HEK293 (cell line): ENCODE measurements around the gene HOXA3.

ENCODE experiments used
- CTCF ChIA-PET: fragments of 350-600 bp; formaldehyde crosslinking; extraction: SDS; loops from one replicate; lab custom pipeline; 2021; ENCODE audit warnings: antibody characterized with exemption; lab: Yijun Ruan, JAX
- POLR2A ChIA-PET: fragments of 300-600 bp; formaldehyde crosslinking; extraction: SDS; loops from one replicate; lab custom pipeline; 2020; ENCODE audit warnings: antibody characterized with exemption, inconsistent platforms; lab: Yijun Ruan, JAX
- H3K27ac ChIP-seq: fragments of 200-500 bp; sonication (Bioruptor generic); 2 replicates; pipeline ENCODE4 v1.5.1; 2014; ENCODE audit warnings: low read depth, low read length, control low read depth, inconsistent platforms; ENCODE audit errors: extremely low read depth
- H3K36me3 ChIP-seq, 2 experiments: fragments of 200-500 bp in 1 of 2; sonication (Bioruptor generic) in 1 of 2; 1 replicate in 1 of 2; 2 replicates in 1 of 2; pipeline ENCODE4 v1.5.1; 2014 to 2017; ENCODE audit warnings: inconsistent platforms in 2 of 2, low read length in 2 of 2; ENCODE audit not compliant: control insufficient read depth in 2 of 2, insufficient read depth in 1 of 2
- H3K4me1 ChIP-seq: fragments of 200-500 bp; sonication (Bioruptor generic); 2 replicates; pipeline ENCODE4 v1.5.1; 2014; ENCODE audit warnings: mild to moderate bottlenecking, low read length, inconsistent platforms; ENCODE audit not compliant: control insufficient read depth, insufficient read depth
- H3K4me3 ChIP-seq: 2 replicates; pipeline ENCODE4 v1.5.1; 2011; ENCODE audit warnings: low read depth, mild to moderate bottlenecking, control low read depth, low read length, moderate library complexity
- H3K9me3 ChIP-seq: fragments of 200-500 bp; sonication (Bioruptor generic); 2 replicates; pipeline ENCODE4 v1.5.1; 2014; ENCODE audit warnings: low read depth, low read length, inconsistent platforms; ENCODE audit not compliant: control insufficient read depth, insufficient read depth
- PATZ1 ChIP-seq: fragments of 450-650 bp; formaldehyde crosslinking; IDR thresholded peaks from 2 replicates; pipeline ENCODE4 v1.5.1; 2016; ENCODE audit warnings: missing biosample characterization, missing genetic modification characterization
- REPIN1 ChIP-seq: fragments of 450-650 bp; formaldehyde crosslinking; IDR thresholded peaks from 2 replicates; pipeline ENCODE4 v1.5.1; 2017; ENCODE audit warnings: missing biosample characterization, missing genetic modification characterization, low read depth
- TSHZ1 ChIP-seq: fragments of 450-650 bp; formaldehyde crosslinking; IDR thresholded peaks from 2 replicates; pipeline ENCODE4 v1.5.1; 2016; ENCODE audit warnings: missing biosample characterization, missing genetic modification characterization, borderline replicate concordance
- YY1 ChIP-seq: fragments of 450-650 bp; formaldehyde crosslinking; IDR thresholded peaks from 2 replicates; pipeline ENCODE4 v1.5.1; 2018; ENCODE audit warnings: missing biosample characterization, missing genetic modification characterization
- ZBTB26 ChIP-seq: fragments of 450-650 bp; formaldehyde crosslinking; optimal IDR thresholded peaks from 2 replicates; pipeline ENCODE3; 2016; ENCODE audit warnings: missing biosample characterization, mild to moderate bottlenecking, missing genetic modification characterization
- ZBTB48 ChIP-seq: fragments of 450-650 bp; formaldehyde crosslinking; IDR thresholded peaks from 2 replicates; pipeline ENCODE4 v1.5.1; 2016; ENCODE audit warnings: missing biosample characterization, missing genetic modification characterization
- ZFHX2 ChIP-seq: fragments of 450-650 bp; formaldehyde crosslinking; conservative IDR thresholded peaks from 2 replicates; pipeline ENCODE4 v1.5.1; 2016; ENCODE audit warnings: missing biosample characterization, missing genetic modification characterization
- ZFP37 ChIP-seq: fragments of 450-650 bp; formaldehyde crosslinking; IDR thresholded peaks from 2 replicates; pipeline ENCODE4 v1.5.1; 2016; ENCODE audit warnings: missing biosample characterization, missing genetic modification characterization
- ZNF112 ChIP-seq: fragments of 450-650 bp; formaldehyde crosslinking; IDR thresholded peaks from 2 replicates; pipeline ENCODE4 v1.5.0; 2017; ENCODE audit warnings: missing biosample characterization, missing genetic modification characterization
- ZNF132 ChIP-seq: fragments of 450-650 bp; formaldehyde crosslinking; IDR thresholded peaks from 2 replicates; pipeline ENCODE4 v1.5.1; 2017; ENCODE audit warnings: missing biosample characterization, missing genetic modification characterization, borderline replicate concordance
- ZNF146 ChIP-seq: fragments of 450-650 bp; formaldehyde crosslinking; IDR thresholded peaks from 2 replicates; pipeline ENCODE4 v1.5.1; 2016; ENCODE audit warnings: missing biosample characterization, missing genetic modification characterization
- ZNF19 ChIP-seq: fragments of 450-650 bp; formaldehyde crosslinking; IDR thresholded peaks from 2 replicates; pipeline ENCODE4; 2016; ENCODE audit warnings: missing biosample characterization, missing genetic modification characterization, low read depth
- ZNF214 ChIP-seq: fragments of 450-650 bp; formaldehyde crosslinking; IDR thresholded peaks from 2 replicates; pipeline ENCODE4 v1.5.1; 2017; ENCODE audit warnings: missing biosample characterization, mild to moderate bottlenecking, missing genetic modification characterization, borderline replicate concordance
- ZNF239 ChIP-seq: fragments of 450-650 bp; formaldehyde crosslinking; IDR thresholded peaks from 2 replicates; pipeline ENCODE4 v1.5.1; 2016; ENCODE audit warnings: missing biosample characterization, missing genetic modification characterization
- ZNF24 ChIP-seq: fragments of 450-650 bp; formaldehyde crosslinking; IDR thresholded peaks from 2 replicates; pipeline ENCODE4 v1.5.1; 2016; ENCODE audit warnings: missing biosample characterization, missing genetic modification characterization
- ZNF248 ChIP-seq: fragments of 450-650 bp; formaldehyde crosslinking; IDR thresholded peaks from 2 replicates; pipeline ENCODE4 v1.5.1; 2017; ENCODE audit warnings: missing biosample characterization, missing genetic modification characterization
- ZNF280C ChIP-seq: fragments of 450-650 bp; formaldehyde crosslinking; IDR thresholded peaks from 2 replicates; pipeline ENCODE4 v1.5.1; 2016; ENCODE audit warnings: missing biosample characterization, missing genetic modification characterization
- ZNF350 ChIP-seq: fragments of 450-650 bp; formaldehyde crosslinking; IDR thresholded peaks from 2 replicates; pipeline ENCODE4 v1.5.0; 2017; ENCODE audit warnings: missing biosample characterization, mild to moderate bottlenecking, missing genetic modification characterization
- ZNF37A ChIP-seq: fragments of 450-650 bp; IDR thresholded peaks from 2 replicates; pipeline ENCODE4 v1.5.1; 2018; ENCODE audit warnings: missing biosample characterization, missing genetic modification characterization
- ZNF555 ChIP-seq: fragments of 450-650 bp; formaldehyde crosslinking; conservative IDR thresholded peaks from 2 replicates; pipeline ENCODE4 v1.5.1; 2017; ENCODE audit warnings: missing biosample characterization, mild to moderate bottlenecking, missing genetic modification characterization, inconsistent platforms
- ZNF629 ChIP-seq: fragments of 450-650 bp; formaldehyde crosslinking; IDR thresholded peaks from 2 replicates; pipeline ENCODE4 v1.5.1; 2017; ENCODE audit warnings: missing biosample characterization, missing genetic modification characterization
- ZNF785 ChIP-seq: fragments of 450-650 bp; formaldehyde crosslinking; IDR thresholded peaks from 2 replicates; pipeline ENCODE4 v1.5.1; 2016; ENCODE audit warnings: missing biosample characterization, missing genetic modification characterization
- ZSCAN23 ChIP-seq: fragments of 450-650 bp; formaldehyde crosslinking; IDR thresholded peaks from 2 replicates; pipeline ENCODE4 v1.5.1; 2016; ENCODE audit warnings: missing biosample characterization, missing genetic modification characterization
- TF ChIP-seq, protein P1 (sequence below): fragments of 450-650 bp; IDR thresholded peaks from 2 replicates; pipeline ENCODE4 v1.5.1; 2018; ENCODE audit warnings: missing biosample characterization, mild to moderate bottlenecking, missing genetic modification characterization

The HOXA3 gene

DNA sequence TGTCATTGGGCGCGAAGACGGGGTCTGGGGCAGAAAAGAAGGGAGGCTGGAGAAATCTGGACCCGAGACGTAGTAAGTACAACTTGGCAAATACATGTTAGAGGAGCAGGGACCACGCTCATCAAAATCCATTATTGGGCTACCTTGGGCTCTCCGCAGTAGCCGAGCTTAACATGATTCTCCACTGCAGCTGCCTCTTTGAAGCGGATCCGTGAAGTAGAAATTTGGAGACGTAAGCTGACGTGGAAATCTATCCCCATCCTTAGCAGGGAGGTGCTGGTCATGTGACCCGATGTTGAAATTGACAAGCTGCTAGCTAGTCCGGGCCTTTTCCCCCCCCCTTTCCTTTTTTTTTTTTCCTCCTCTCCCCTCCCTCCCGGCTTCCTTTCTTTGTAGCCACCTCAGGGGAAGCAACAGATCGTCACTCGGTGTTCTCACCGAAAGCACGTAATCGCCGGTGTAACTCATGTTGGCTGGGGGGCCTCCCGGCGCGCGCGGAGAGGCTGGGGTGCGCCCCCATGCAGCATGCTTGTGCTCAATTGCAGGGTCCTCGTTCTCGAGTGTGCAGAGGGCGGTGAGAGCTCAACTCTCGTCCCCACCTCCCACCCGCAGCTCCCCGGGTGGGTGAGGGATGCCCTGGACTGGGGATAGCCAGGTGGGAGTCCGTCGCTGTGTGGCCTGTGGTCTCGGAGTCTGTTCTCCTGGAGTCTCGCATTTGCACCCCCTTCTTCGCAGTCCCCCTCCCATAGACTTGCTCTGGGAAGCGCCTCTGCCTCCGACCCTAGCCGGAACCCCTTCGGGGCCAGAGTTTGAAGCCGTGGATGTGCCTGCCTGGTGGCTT lies 32.9 kb upstream of the HOXA3 start, which contains the start of gene HOXA11 (continued):
- TF ChIP-seq TSHZ1 (tag by site-specific recombination) (no peak), ZNF280C (no peak), ZNF629 (tag by site-specific recombination) (peak; percentile 95), ZBTB48 (tag by site-specific recombination) (no peak; the same call in 1 of the 2 replicates), ZNF248 (no peak), ZSCAN23 (tag by site-specific recombination) (no peak), ZNF19 (tag by site-specific recombination) (no peak)

GRCh38 chr7:27184337-27185012 lies 32.1 kb upstream of the HOXA3 start:
- ChIA-PET CTCF (interaction anchor here (0.7 to 3.2 kb wide), 4 partner anchors 9 to 160 kb away, joined by 3 to 26 read pairs (median 5); no protein-coding TSS in a partner anchor), POLR2A (interaction anchor here (0.5 to 7.6 kb wide), 21 partner anchors 11 to 1328 kb away, joined by 3 to 237 read pairs (median 5); partner anchors contain the start of genes EVX1, HOXA10, HOXA13 and HOXA7)
- H3K9me3 ChIP-seq, result no peaks in the 10 kb centered on the region
- peaks cover 0 to 10% of the 10 kb centered on the region in 2 experiments; a peak in 2 of 3 replicates for H3K36me3 ChIP-seq
- H3K27ac ChIP-seq, result peak overlapping the region; percentile 99
- peaks cover 47% of the 10 kb centered on the region for H3K4me1 ChIP-seq
- H3K4me3 ChIP-seq, result peak overlapping the region; percentile 55
- TF ChIP-seq ZNF350 (tag by site-specific recombination) (no peak), ZNF239 (tag by site-specific recombination) (no peak), ZNF214 (tag by site-specific recombination) (no peak), ZBTB26 (tag by site-specific recombination) (peak; percentile 73), ZFHX2 (tag by site-specific recombination) (peak; percentile 82), ZNF24 (tag by site-specific recombination) (0 out of 2 replicates have a peak, but pooled peaks have one; percentile 20), REPIN1 (tag by site-specific recombination) (no peak), ZNF555 (tag by site-specific recombination) (no peak), YY1 (tag by site-specific recombination) (0 out of 2 replicates have a peak, but pooled peaks have one; percentile 58), ZNF146 (tag by site-specific recombination) (no peak), ZNF37A (no peak), ZFP37 (tag by site-specific recombination) (peak; percentile 63; the same call in 1 of the 2 replicates), PATZ1 (no peak), ZNF132 (tag by site-specific recombination) (no peak), ZNF112 (no peak), ZNF785 (tag by site-specific recombination) (no peak)
- TF ChIP-seq, protein P1, sequence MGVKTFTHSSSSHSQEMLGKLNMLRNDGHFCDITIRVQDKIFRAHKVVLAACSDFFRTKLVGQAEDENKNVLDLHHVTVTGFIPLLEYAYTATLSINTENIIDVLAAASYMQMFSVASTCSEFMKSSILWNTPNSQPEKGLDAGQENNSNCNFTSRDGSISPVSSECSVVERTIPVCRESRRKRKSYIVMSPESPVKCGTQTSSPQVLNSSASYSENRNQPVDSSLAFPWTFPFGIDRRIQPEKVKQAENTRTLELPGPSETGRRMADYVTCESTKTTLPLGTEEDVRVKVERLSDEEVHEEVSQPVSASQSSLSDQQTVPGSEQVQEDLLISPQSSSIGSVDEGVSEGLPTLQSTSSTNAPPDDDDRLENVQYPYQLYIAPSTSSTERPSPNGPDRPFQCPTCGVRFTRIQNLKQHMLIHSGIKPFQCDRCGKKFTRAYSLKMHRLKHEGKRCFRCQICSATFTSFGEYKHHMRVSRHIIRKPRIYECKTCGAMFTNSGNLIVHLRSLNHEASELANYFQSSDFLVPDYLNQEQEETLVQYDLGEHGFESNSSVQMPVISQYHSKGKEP (tag by site-specific recombination), result no peak
